Endothelial cell of umbilical vein (primary cell): ENCODE data around the gene DPP10. TPM values are rescaled to one million over a fixed set of nuclear protein-coding genes. Genes with fewer than 3 reads are reported as not detected.

Experiments used
- BruUV-seq: library from RNA; stranded (reverse); fragments of 400-500 nt; replicated peaks from 2 replicates; lab custom pipeline; 2021; lab: Mats Ljungman, UMichigan
- CTCF ChIA-PET: fragments of 300-600, 350-600 bp; sonication (Branson Sonifier 250); formaldehyde crosslinking; loops from one replicate; lab custom pipeline; 2021; ENCODE audit warnings: antibody characterized with exemption, inconsistent platforms; lab: Charles Lee
- POLR2A ChIA-PET: fragments of 300-600, 350-600 bp; sonication (Branson Sonifier 250); formaldehyde crosslinking; loops from one replicate; lab custom pipeline; 2021; ENCODE audit warnings: antibody characterized with exemption, inconsistent platforms; lab: Charles Lee
- DNase-seq: peaks from one replicate; pipeline ENCODE4 v3.0.0-alpha.2; 2011; ENCODE audit warnings: low read depth, low spot score
- FAIRE-seq: peaks from 2 replicates; lab custom pipeline; 2011; peaks lifted over from hg19 to GRCh38; lab: Jason Lieb, UNC
- H2AFZ ChIP-seq: 2 replicates; pipeline ENCODE4 v1.6.0; 2012; ENCODE audit warnings: low read depth, low read length, control low read depth, inconsistent platforms
- H3K27ac ChIP-seq: 2 replicates; pipeline ENCODE4 v1.5.1; 2011; ENCODE audit warnings: low read depth, mild to moderate bottlenecking, control low read depth, low read length, moderate library complexity; ENCODE audit not compliant: insufficient read depth
- H3K27me3 ChIP-seq, 2 experiments: 2 replicates each; pipeline versions ENCODE4 v1.6.0 to v1.6.1; 2011; ENCODE audit warnings: low read length in 2 of 2, mixed read lengths in 1 of 2; ENCODE audit not compliant: control insufficient read depth in 2 of 2, insufficient read depth in 2 of 2
- H3K36me3 ChIP-seq, 2 experiments: 2 replicates in 1 of 2; 3 replicates in 1 of 2; pipeline ENCODE4 v1.5.1; 2011; ENCODE audit warnings: low read length in 2 of 2, mild to moderate bottlenecking in 1 of 2, moderate library complexity in 1 of 2; ENCODE audit not compliant: control insufficient read depth in 2 of 2, insufficient read depth in 2 of 2; ENCODE audit errors: extremely low read depth in 1 of 2
- H3K4me1 ChIP-seq: 3 replicates; pipeline ENCODE4 v1.5.1; 2011; ENCODE audit warnings: mild to moderate bottlenecking, low read length; ENCODE audit not compliant: control insufficient read depth, insufficient read depth; ENCODE audit errors: extremely low read depth
- H3K4me2 ChIP-seq: 2 replicates; pipeline ENCODE4 v1.6.1; 2011; ENCODE audit warnings: low read length, control low read depth, mixed read lengths; ENCODE audit not compliant: insufficient read depth
- H3K4me3 ChIP-seq, 3 experiments: fragments of 200-600 bp in 1 of 3; sonication (generic), shearing (Covaris generic) in 1 of 3; replicated peaks in 1 of 3; 2 replicates each; pipeline ENCODE4 v1.5.1; 2011 to 2016; ENCODE audit warnings: control low read depth in 3 of 3, low read length in 3 of 3, mild to moderate bottlenecking in 2 of 3, inconsistent platforms in 1 of 3, low read depth in 1 of 3, moderate library complexity in 1 of 3; ENCODE audit not compliant: insufficient read depth in 1 of 3
- H3K79me2 ChIP-seq: 2 replicates; pipeline ENCODE4 v1.6.0; 2012; ENCODE audit warnings: low read length, inconsistent platforms; ENCODE audit not compliant: control insufficient read depth, insufficient read depth
- H3K9ac ChIP-seq: replicated peaks from 2 replicates; pipeline ENCODE3; 2011; ENCODE audit warnings: low read length, control low read depth; ENCODE audit not compliant: insufficient read depth; ENCODE audit errors: extremely low read depth
- H3K9me1 ChIP-seq: replicated peaks from 3 replicates; pipeline ENCODE4 v1.6.0; 2011; ENCODE audit warnings: mild to moderate bottlenecking, low read length; ENCODE audit not compliant: control insufficient read depth, insufficient read depth; ENCODE audit errors: extremely low read depth
- H3K9me3 ChIP-seq: replicated peaks from 2 replicates; pipeline ENCODE4 v1.5.1; 2012; ENCODE audit warnings: low read length, inconsistent platforms; ENCODE audit not compliant: control insufficient read depth, insufficient read depth
- H4K20me1 ChIP-seq: replicated peaks from 2 replicates; pipeline ENCODE3; 2011; ENCODE audit warnings: mild to moderate bottlenecking, low read length; ENCODE audit not compliant: control insufficient read depth, insufficient read depth; ENCODE audit errors: extremely low read depth
- CTCF ChIP-seq, 2 donors: IDR thresholded peaks; 1 replicate in 1 of 2; 2 replicates in 1 of 2; pipeline ENCODE4 v1.5.1; 2011; ENCODE audit warnings: low read length in 2 of 2, mild to moderate bottlenecking in 2 of 2, moderate library complexity in 2 of 2, control low read depth in 1 of 2, inconsistent platforms in 1 of 2, low read depth in 1 of 2; ENCODE audit not compliant: insufficient read depth in 1 of 2; ENCODE audit errors: extremely low read depth in 1 of 2
- EZH2 ChIP-seq: IDR thresholded peaks from 2 replicates; pipeline ENCODE4 v1.6.1; 2012; ENCODE audit warnings: borderline replicate concordance, low read depth, mild to moderate bottlenecking, moderate library complexity, low read length, inconsistent platforms; ENCODE audit not compliant: severe bottlenecking
- FOS ChIP-seq: IDR thresholded peaks from 2 replicates; pipeline ENCODE4 v1.6.1; 2011; ENCODE audit warnings: mild to moderate bottlenecking, low read length, moderate library complexity, borderline replicate concordance; ENCODE audit not compliant: insufficient read depth
- GATA2 ChIP-seq: IDR thresholded peaks from 2 replicates; pipeline ENCODE4 v1.7.0; 2011; ENCODE audit warnings: low read depth, mild to moderate bottlenecking, moderate library complexity, mixed read lengths, low read length; ENCODE audit not compliant: insufficient read length, insufficient read depth
- JUN ChIP-seq: IDR thresholded peaks from 2 replicates; pipeline ENCODE4 v1.6.1; 2011; ENCODE audit warnings: borderline replicate concordance, low read depth; ENCODE audit not compliant: insufficient read length, insufficient read depth
- MAX ChIP-seq: IDR thresholded peaks from 2 replicates; pipeline ENCODE4 v1.6.1; 2011; ENCODE audit not compliant: insufficient read depth, insufficient read length
- MYC ChIP-seq: IDR thresholded peaks from one replicate; pipeline ENCODE4 v1.6.1; 2011; ENCODE audit warnings: mild to moderate bottlenecking, low read depth, low read length
- POLR2A ChIP-seq: IDR thresholded peaks from 2 replicates; pipeline ENCODE4 v1.6.1; 2012; ENCODE audit warnings: low read depth, mild to moderate bottlenecking, control low read depth, low read length
- POLR2AphosphoS5 ChIP-seq: IDR thresholded peaks from 2 replicates; pipeline ENCODE4 v1.6.1; 2012; ENCODE audit warnings: low read depth, mild to moderate bottlenecking, control low read depth, low read length, moderate library complexity; ENCODE audit not compliant: insufficient read depth
- dilution Hi-C: fragments of 300-500 bp; cut with MboI; formaldehyde crosslinking; loops from one replicate; pipeline ENCODE4 v1.15.0; 2019; ENCODE audit warnings: low sequenced_read_pairs; ENCODE audit not compliant: extremely low pct_ligation_motif_present
- intact Hi-C: fragments of 100-400 bp; cut with micrococcal nuclease; formaldehyde crosslinking; loops from one replicate; pipeline ENCODE4 v1.10.0; 2022
- polyA plus RNA-seq, 4 experiments: library from polyadenylated mRNA; depleted of rRNA in 3 of 4; stranded (reverse) in 3 of 4; unstranded in 1 of 4; fragments of >200 nt; gene quantifications; 2 replicates each; pipeline versions ENCODE4 v1.2.1 to v1.2.3, GENCODE V29; 2011 to 2012; ENCODE audit warnings: missing spikeins in 1 of 4
- total RNA-seq: library from RNA; stranded (reverse); gene quantifications from 2 replicates; pipeline ENCODE4 v1.2.3, GENCODE V29; 2021

DPP10 gene
- total and polyA plus RNA-seq, 2 donors (not counting 3 experiments of a cell fraction or from before 2014, with no cell fraction given): not detected

- H3K9me1 ChIP-seq: no peaks in the 10 kb centered on the region
- no peaks in the 10 kb centered on the region for H3K36me3 ChIP-seq
- POLR2A ChIA-PET: no interaction called here
- H4K20me1 ChIP-seq: no peaks in the 10 kb centered on the region
- H3K9ac ChIP-seq: no peak overlapping the region
- no peak overlapping the region for H2AFZ ChIP-seq
- H3K79me2 ChIP-seq: no peaks in the 10 kb centered on the region
- no peak overlapping the region for H3K27ac ChIP-seq
- CTCF ChIA-PET: no interaction called here
- H3K27me3 ChIP-seq: no peaks in the 10 kb centered on the region
- FAIRE-seq: no peak
- H3K4me2 ChIP-seq: no peak overlapping the region
- no peak overlapping the region for H3K4me3 ChIP-seq
- TF ChIP-seq CTCF (IDR thresholded peaks at IDR 0.05; ENCODE audit: extremely low read depth in 1 of 2, insufficient read depth in 1 of 2, low read depth in 1 of 2, low read length in 2 of 2) (no peak), FOS (no peak), JUN (no peak), POLR2AphosphoS5 (no peak), POLR2A (no peak), MAX (no peak), MYC (no peak), GATA2 (no peak), EZH2 (no peak)
- no peak for DNase-seq
- H3K9me3 ChIP-seq: no peaks in the 10 kb centered on the region
- dilution Hi-C loops (no loop called here), intact Hi-C loops (no loop called here)
- H3K4me1 ChIP-seq: no peaks in the 10 kb centered on the region
- BruUV-seq: no TSS peak
Measured at GRCh38 chr2:115386465-115386864, 944.0 kb downstream of the DPP10 start.
